HAP-1 (cell line): Measurements from ENCODE around the gene CTXN3.
"Not testable (repeated sequence)": the region's sequence is repeated elsewhere in the genome, so short reads cannot be mapped to it uniquely, and the experiment has no call there.

Source experiments
- DNase-seq, 2 experiments: peaks; one replicate each; pipeline ENCODE4 v3.0.0-alpha.2; 2016 to 2020; ENCODE audit warnings: low spot score in 2 of 2
- H3K27me3 ChIP-seq: fragments of 250-450 bp; sonication (Bioruptor Pico); 2 replicates; pipeline ENCODE4 v1.5.1; 2020; ENCODE audit warnings: low read depth, mild to moderate bottlenecking, moderate library complexity
- H3K36me3 ChIP-seq: fragments of 250-450 bp; sonication (Bioruptor Pico); replicated peaks from 2 replicates; pipeline ENCODE4 v1.5.1; 2020; ENCODE audit warnings: mild to moderate bottlenecking
- H3K4me1 ChIP-seq: fragments of 250-450 bp; sonication (Bioruptor Pico); 2 replicates; pipeline ENCODE4 v1.5.1; 2020; ENCODE audit warnings: mild to moderate bottlenecking
- H3K4me3 ChIP-seq: fragments of 250-450 bp; sonication (Bioruptor Pico); 2 replicates; pipeline ENCODE4 v1.5.1; 2020; ENCODE audit warnings: mild to moderate bottlenecking, moderate library complexity
- H3K9me3 ChIP-seq: fragments of 250-450 bp; sonication (Bioruptor Pico); 2 replicates; pipeline ENCODE4 v1.5.1; 2020; ENCODE audit warnings: mild to moderate bottlenecking, moderate library complexity
- in situ Hi-C: fragments of 300-500 bp; cut with MboI; formaldehyde crosslinking; loops from 3 replicates; pipeline ENCODE4 v1.14.3; 2020; ENCODE audit warnings: low sequenced_read_pairs, inconsistent platforms, mixed read lengths

The CTXN3 gene

GRCh38 chr5:127666043-127666716 lies 17.3 kb downstream of the CTXN3 start:
- Histone ChIP-seq H3K36me3 (no peaks in the 10 kb centered on the region), H3K9me3 (no peaks in the 10 kb centered on the region), H3K27me3 (no peaks in the 10 kb centered on the region), H3K4me3 (no peak overlapping the region), H3K4me1 (peaks cover 3% of the 10 kb centered on the region; the same call in 1 of the 2 replicates)
- in situ Hi-C loops = no loop called here
- DNase-seq = no peak

- Histone ChIP-seq H3K27me3 (no peaks in the 10 kb centered on the region), H3K4me1 (peaks cover 1% of the 10 kb centered on the region; the same call in 1 of the 2 replicates), H3K36me3 (no peaks in the 10 kb centered on the region), H3K9me3 (no peaks in the 10 kb centered on the region), H3K4me3 (no peak overlapping the region)
- DNase-seq = no peak
- in situ Hi-C loops = no loop called here
These were observed 19.0 kb downstream of the CTXN3 start for GRCh38 chr5:127667926-127668325.

- Histone ChIP-seq H3K36me3 (no peaks in the 10 kb centered on the region), H3K27me3 (no peaks in the 10 kb centered on the region), H3K4me3 (no peak overlapping the region), H3K9me3 (no peaks in the 10 kb centered on the region), H3K4me1 (no peaks in the 10 kb centered on the region)
- in situ Hi-C loops = no loop called here
- DNase-seq = no peak
These were observed 22.3 kb downstream of the CTXN3 start for GRCh38 chr5:127671218-127671617.

GRCh38 chr5:127673117-127673800 lies 24.4 kb downstream of the CTXN3 start:
- in situ Hi-C loops = no loop called here
- Histone ChIP-seq H3K36me3 (no peaks in the 10 kb centered on the region), H3K4me1 (no peaks in the 10 kb centered on the region), H3K9me3 (no peaks in the 10 kb centered on the region), H3K27me3 (no peaks in the 10 kb centered on the region), H3K4me3 (no peak overlapping the region)
- no peak for DNase-seq

GRCh38 chr5:127676951-127677350 lies 28.1 kb downstream of the CTXN3 start:
- DNase-seq, H3K36me3 ChIP-seq, H3K9me3 ChIP-seq, H3K4me1 ChIP-seq, H3K4me3 ChIP-seq, in situ Hi-C loops, H3K27me3 ChIP-seq: not testable (repeated sequence)

GRCh38 chr5:127679691-127680330 lies 30.9 kb downstream of the CTXN3 start:
- H3K9me3 ChIP-seq, DNase-seq, H3K4me3 ChIP-seq, H3K36me3 ChIP-seq, in situ Hi-C loops, H3K27me3 ChIP-seq, H3K4me1 ChIP-seq: not testable (repeated sequence)

GRCh38 chr5:127680595-127680994 lies 31.7 kb downstream of the CTXN3 start:
- in situ Hi-C loops = no loop called here
- Histone ChIP-seq H3K36me3 (no peaks in the 10 kb centered on the region), H3K27me3 (no peaks in the 10 kb centered on the region), H3K4me1 (no peaks in the 10 kb centered on the region), H3K9me3 (no peaks in the 10 kb centered on the region; the same call in 1 of the 2 replicates), H3K4me3 (no peak overlapping the region)
- no peak for DNase-seq

GRCh38 chr5:127683008-127683407 lies 34.1 kb downstream of the CTXN3 start:
- Histone ChIP-seq H3K4me1 (no peaks in the 10 kb centered on the region), H3K36me3 (no peaks in the 10 kb centered on the region), H3K27me3 (no peaks in the 10 kb centered on the region), H3K9me3 (no peaks in the 10 kb centered on the region; the same call in 1 of the 2 replicates), H3K4me3 (no peak overlapping the region)
- in situ Hi-C loops = no loop called here
- DNase-seq = no peak

GRCh38 chr5:127684726-127685467 lies 36.0 kb downstream of the CTXN3 start:
- no peak for DNase-seq
- in situ Hi-C loops = no loop called here
- no peaks in the 10 kb centered on the region for H3K36me3 ChIP-seq
- H3K4me1 ChIP-seq = no peaks in the 10 kb centered on the region
- no peaks in the 10 kb centered on the region for H3K27me3 ChIP-seq
- H3K9me3 ChIP-seq = no peaks in the 10 kb centered on the region; the same call in 1 of the 2 replicates
- no peak overlapping the region for H3K4me3 ChIP-seq

- no peak for DNase-seq
- H3K9me3 ChIP-seq = no peaks in the 10 kb centered on the region; the same call in 1 of the 2 replicates
- in situ Hi-C loops = no loop called here
- no peaks in the 10 kb centered on the region for H3K27me3 ChIP-seq
- no peaks in the 10 kb centered on the region for H3K36me3 ChIP-seq
- H3K4me3 ChIP-seq = no peak overlapping the region
- H3K4me1 ChIP-seq = no peaks in the 10 kb centered on the region
These were observed 36.8 kb downstream of the CTXN3 start for GRCh38 chr5:127685662-127686061.

- H3K4me1 ChIP-seq = no peaks in the 10 kb centered on the region
- H3K9me3 ChIP-seq = no peaks in the 10 kb centered on the region; the same call in 1 of the 2 replicates
- in situ Hi-C loops = no loop called here
- DNase-seq = no peak
- H3K4me3 ChIP-seq = no peak overlapping the region
- no peaks in the 10 kb centered on the region for H3K36me3 ChIP-seq
- H3K27me3 ChIP-seq = no peaks in the 10 kb centered on the region
These were observed 37.5 kb downstream of the CTXN3 start for GRCh38 chr5:127686424-127686823.

- Histone ChIP-seq H3K27me3 (no peaks in the 10 kb centered on the region; the same call in 1 of the 2 replicates), H3K4me1 (no peaks in the 10 kb centered on the region), H3K36me3 (no peaks in the 10 kb centered on the region), H3K4me3 (no peak overlapping the region), H3K9me3 (no peaks in the 10 kb centered on the region)
- DNase-seq = no peak
- in situ Hi-C loops = no loop called here
These were observed 45.8 kb downstream of the CTXN3 start for GRCh38 chr5:127694518-127695171.

- no peak overlapping the region for H3K4me3 ChIP-seq
- H3K4me1 ChIP-seq = no peaks in the 10 kb centered on the region
- in situ Hi-C loops = no loop called here
- H3K36me3 ChIP-seq = no peaks in the 10 kb centered on the region
- no peaks in the 10 kb centered on the region for H3K9me3 ChIP-seq
- DNase-seq = no peak
- H3K27me3 ChIP-seq = no peaks in the 10 kb centered on the region; the same call in 1 of the 2 replicates
These were observed 46.5 kb downstream of the CTXN3 start for GRCh38 chr5:127695346-127695745.
